AG08396 (cell line): ENCODE measurements around the gene RIPK3.
A peak's percentile ranks its signal among the peaks of the same experiment; 100 is the strongest.

Experiments used
- DNase-seq: peaks from one replicate; pipeline ENCODE4 v3.0.0; 2012; ENCODE audit warnings: low spot score, mixed read lengths

The RIPK3 gene

GRCh38 chr14:24300326-24300980 is 39.3 kb downstream of the RIPK3 start:
- no peak for DNase-seq

DNA sequence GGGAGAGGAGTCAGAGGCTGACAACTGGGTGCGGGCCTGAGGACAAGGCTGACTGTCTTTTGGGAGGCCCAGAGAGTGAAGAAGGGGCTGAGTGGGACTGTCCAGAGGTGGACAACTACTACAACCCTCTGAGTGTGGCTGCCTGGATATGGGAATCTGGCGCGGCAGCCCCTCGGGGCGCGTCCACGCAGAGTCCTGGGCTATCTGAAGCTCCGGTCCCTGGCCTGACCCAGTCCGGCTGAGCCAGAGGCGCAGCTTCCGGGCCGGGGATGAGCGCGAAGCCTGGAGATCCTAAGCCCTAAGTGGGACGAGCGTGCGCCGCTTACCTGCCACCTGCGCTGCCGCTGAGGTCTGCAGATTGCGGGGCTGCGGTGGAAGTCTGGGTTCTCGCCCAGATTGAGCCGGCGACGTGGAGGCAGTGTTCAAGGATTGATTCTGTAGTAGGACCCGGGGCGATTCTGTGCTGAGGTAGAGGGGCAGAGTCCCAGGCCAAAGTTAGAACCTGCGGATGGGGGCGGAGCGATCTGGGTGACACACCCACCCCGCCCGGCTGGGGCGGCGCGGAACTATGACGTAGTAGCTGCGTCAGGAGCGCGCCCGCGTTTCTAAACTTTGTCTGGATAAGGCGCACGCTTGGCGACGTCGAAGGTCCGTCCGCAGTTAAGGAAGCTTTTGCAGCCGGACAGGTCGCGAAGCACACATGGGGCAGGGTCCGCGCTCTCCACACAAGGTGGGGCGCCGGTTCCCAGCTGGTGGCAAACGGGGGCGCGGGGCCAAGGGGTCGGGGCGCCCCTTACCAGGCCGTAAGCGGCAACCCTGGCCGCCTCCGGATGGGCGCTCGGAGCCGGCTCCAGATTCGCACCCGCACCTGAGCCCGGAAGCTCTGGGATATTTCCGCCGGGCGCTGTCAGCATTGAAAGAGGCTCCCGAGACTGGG is 40.3 kb downstream of the RIPK3 start, which contains the start of the genes DHRS1 and NOP9:
Gene DHRS1 (minus strand): TSS at position 526 of the 937 bp plus-strand sequence. CDS start 674 bp downstream, outside the sequence.
Gene NOP9 (plus strand): TSS at position 596 of the 937 bp plus-strand sequence. CDS start 105 bp downstream, at position 701.
- peak; percentile 96 for DNase-seq

GRCh38 chr14:24298892-24299254 is 40.9 kb downstream of the RIPK3 start:
- peak; percentile 87 for DNase-seq

- no peak for DNase-seq
Observed at GRCh38 chr14:24297190-24297964, 42.4 kb downstream of the RIPK3 start.

DNA sequence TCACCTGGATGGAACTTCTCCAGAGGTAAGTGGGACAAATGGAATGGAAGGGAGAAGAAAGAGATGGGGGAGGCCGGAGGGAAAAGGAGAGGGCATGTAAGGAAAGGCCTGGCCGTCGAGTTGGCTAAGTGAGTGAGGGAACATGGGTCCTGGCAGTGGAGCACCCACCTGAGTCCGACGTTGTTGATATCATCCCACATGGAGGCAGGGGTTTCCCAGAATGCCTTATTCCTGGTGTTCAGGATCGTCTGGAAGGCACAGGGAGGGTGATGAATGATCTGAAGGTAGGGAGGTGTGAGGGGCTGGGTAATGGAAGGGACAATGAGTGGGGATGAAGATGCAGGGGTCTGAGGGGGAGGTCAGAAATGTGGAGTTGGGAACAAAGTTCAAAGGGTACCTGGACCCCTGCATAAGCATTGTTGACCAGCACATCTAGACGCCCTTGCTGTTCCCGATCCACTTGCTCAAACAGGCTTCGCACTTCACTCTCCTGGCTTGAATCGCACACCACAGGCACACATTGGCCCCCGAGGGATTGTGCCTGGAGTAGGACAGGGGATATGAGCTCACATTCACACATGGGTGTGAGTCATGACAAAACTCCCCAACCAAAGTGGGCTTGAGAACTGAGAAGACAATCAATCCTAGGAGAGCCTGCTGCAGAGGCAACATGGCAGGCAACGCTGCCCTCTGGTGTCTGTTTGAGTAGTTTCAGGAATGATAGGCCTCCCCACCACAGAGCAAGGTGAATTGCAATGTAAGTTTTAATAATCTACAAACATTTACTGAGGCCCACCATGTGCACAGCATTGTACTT is 43.2 kb downstream of the RIPK3 start:
- peak; percentile 89 for DNase-seq

DNA sequence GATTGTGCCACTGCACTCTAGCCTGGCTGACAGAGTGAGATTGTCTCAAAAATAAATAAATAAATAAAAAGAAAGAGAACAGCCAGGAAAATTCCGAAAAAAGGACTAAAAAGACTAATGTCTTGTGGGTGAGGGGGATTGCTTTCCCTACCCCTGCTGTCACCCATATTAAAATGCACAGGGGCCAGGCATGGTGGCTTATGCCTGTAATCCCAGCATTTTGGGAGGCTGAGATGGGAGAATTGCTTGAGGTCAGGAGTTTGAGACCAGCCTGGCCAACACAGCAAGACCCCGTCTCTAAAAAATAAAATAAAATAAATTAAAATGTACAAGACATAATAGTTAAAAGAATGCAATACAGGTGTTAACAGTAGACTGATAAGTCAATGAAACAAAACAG is 46.3 kb downstream of the RIPK3 start:
- DNase-seq: no peak

GRCh38 chr14:24292118-24292807 is 47.5 kb downstream of the RIPK3 start:
- DNase-seq: no peak

DNA sequence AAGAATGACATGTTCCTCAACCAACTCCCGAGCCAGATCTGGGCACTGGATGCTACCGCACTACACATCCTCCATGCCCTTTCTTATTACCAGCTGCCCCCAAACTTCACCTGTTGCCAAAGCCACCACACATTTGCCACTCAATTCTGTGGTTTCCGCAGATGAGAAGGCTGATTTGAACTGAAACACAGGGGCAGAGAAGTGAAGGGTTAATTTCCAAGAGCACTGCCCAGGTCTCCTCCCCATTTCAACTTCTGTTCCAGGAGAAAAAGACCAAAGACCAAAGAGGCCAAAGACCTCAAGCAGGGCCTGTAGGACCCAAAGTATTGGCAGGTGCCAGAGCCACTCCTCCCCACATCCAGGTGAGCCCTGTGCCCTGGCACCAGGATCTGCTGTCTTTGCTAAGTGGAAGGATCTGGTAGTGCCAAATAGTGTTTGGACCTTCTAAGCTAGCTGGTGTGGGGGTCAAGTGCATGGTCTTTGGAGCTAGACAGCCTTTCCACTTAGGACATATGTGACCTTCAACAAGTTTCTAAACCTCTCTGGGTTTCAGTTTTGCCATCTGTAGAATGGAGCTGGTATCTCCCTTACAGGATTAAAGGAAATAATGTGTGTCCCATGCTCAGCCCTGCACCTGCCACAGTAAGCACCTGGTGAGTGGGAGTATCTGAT is 48.2 kb downstream of the RIPK3 start:
- DNase-seq: no peak

GRCh38 chr14:24290746-24291145 is 49.0 kb downstream of the RIPK3 start:
- no peak for DNase-seq

DNA sequence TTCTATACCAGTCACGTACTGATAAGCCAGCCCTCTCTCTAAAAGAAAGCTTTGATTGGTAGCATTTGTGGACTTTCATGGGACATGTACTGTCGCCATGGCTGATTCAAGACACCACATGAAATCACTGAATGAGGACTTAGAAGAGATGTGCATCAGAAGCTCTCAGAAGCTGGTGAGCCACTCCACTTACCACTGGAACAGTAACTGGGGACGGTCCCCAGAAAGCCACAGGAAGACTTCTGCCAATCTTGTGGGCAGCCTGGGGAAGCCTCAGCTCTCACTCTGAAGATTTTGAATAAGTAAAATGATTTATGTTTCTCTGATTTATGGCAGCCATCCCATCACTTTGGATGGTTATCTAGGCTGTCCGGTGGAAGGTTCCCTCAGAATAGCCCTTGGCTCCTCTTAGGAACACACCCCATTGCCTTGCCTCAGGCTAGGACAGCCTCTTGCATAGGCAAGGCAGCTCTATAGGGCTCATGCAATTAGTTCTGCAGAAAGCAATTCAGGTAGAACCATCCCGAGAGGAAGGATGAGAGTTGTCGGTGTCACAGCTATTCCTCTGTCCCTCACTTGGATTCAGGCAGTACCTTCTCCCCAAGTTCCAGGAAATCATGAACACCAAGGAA is 50.0 kb downstream of the RIPK3 start:
- no peak for DNase-seq

GRCh38 chr14:24286996-24287395 is 52.8 kb downstream of the RIPK3 start:
- DNase-seq: no peak
